MCF 10A (cell line): ENCODE data around the gene ABCD2. TPM values are rescaled to one million over a fixed set of nuclear protein-coding genes. Genes with fewer than 3 reads are reported as not detected.

ENCODE experiments used
- BruUV-seq: library from RNA; stranded (reverse); fragments of 400-500 nt; replicated peaks from 2 replicates; lab custom pipeline; 2021; lab: Mats Ljungman, UMichigan
- CTCF ChIA-PET: fragments of 300-600 bp; sonication (Branson Sonifier 250); formaldehyde crosslinking; extraction: SDS; loops from one replicate; lab custom pipeline; 2021; ENCODE audit warnings: antibody characterized with exemption, inconsistent platforms; lab: Yijun Ruan, JAX
- POLR2A ChIA-PET: fragments of 300-600, 350-650 bp; sonication (Branson Sonifier 250); formaldehyde crosslinking; extraction: SDS; loops from one replicate; lab custom pipeline; 2020; ENCODE audit warnings: antibody characterized with exemption, inconsistent platforms; lab: Yijun Ruan, JAX
- DNase-seq: peaks from one replicate; pipeline ENCODE4 v3.0.0-alpha.2; 2018; ENCODE audit not compliant: unreplicated experiment
- H3K27ac Mint-ChIP-seq: one replicate; pipeline ENCODE4 v1.8.0; 2022; ENCODE audit warnings: mild to moderate bottlenecking, low read depth, mixed read lengths; ENCODE audit not compliant: unreplicated experiment
- H3K27me3 Mint-ChIP-seq: one replicate; pipeline ENCODE4 v1.8.0; 2022; ENCODE audit warnings: mixed read lengths; ENCODE audit not compliant: insufficient read depth, unreplicated experiment
- H3K36me3 Mint-ChIP-seq: one replicate; pipeline ENCODE4 v1.8.0; 2022; ENCODE audit warnings: mild to moderate bottlenecking, moderate library complexity, mixed read lengths; ENCODE audit not compliant: insufficient read depth, unreplicated experiment
- H3K4me1 Mint-ChIP-seq: one replicate; pipeline ENCODE4 v1.8.0; 2022; ENCODE audit warnings: mixed read lengths; ENCODE audit not compliant: insufficient read depth, unreplicated experiment
- H3K4me3 Mint-ChIP-seq: one replicate; pipeline ENCODE4 v1.8.0; 2022; ENCODE audit warnings: mild to moderate bottlenecking, moderate library complexity, mixed read lengths; ENCODE audit not compliant: unreplicated experiment
- H3K9me3 Mint-ChIP-seq: one replicate; pipeline ENCODE4 v1.8.0; 2022; ENCODE audit warnings: mixed read lengths; ENCODE audit not compliant: unreplicated experiment
- CTCF ChIP-seq: fragments of 200-600 bp; IDR thresholded peaks from one replicate; pipeline ENCODE4 v1.8.0; 2022; ENCODE audit warnings: antibody characterized with exemption, mild to moderate bottlenecking; ENCODE audit not compliant: unreplicated experiment
- intact Hi-C: fragments of 100-400 bp; cut with micrococcal nuclease; formaldehyde crosslinking; loops from 2 replicates; pipeline ENCODE4 v1.14.1; 2022
- total RNA-seq: library from RNA; stranded (reverse); gene quantifications from 2 replicates; pipeline ENCODE4 v1.2.3, GENCODE V29; 2022

ABCD2 gene
- total RNA-seq, 1 experiment from 2014 or later = 0.42 TPM

- H3K27me3 Mint-ChIP-seq = no peaks in the 10 kb centered on the region
- POLR2A ChIA-PET = interaction anchor here (1.3 kb wide), 1 partner anchor 9 kb away, joined by 5 read pairs; no protein-coding TSS in a partner anchor
- CTCF ChIA-PET = interaction anchor here (1.3 kb wide), 1 partner anchor 9 kb away, joined by 3 read pairs; no protein-coding TSS in a partner anchor
- no peaks in the 10 kb centered on the region for H3K9me3 Mint-ChIP-seq
- no peak for TF ChIP-seq CTCF
- H3K36me3 Mint-ChIP-seq = no peaks in the 10 kb centered on the region
- intact Hi-C loops = no loop called here
- no peak for DNase-seq
- H3K27ac Mint-ChIP-seq = no peak overlapping the region
- peaks cover 4% of the 10 kb centered on the region for H3K4me1 Mint-ChIP-seq
- BruUV-seq = no TSS peak
- H3K4me3 Mint-ChIP-seq = no peak overlapping the region
Measured at GRCh38 chr12:39613525-39613924, 6.1 kb downstream of the ABCD2 start.

- ChIA-PET POLR2A (interaction anchor here (1.1 kb wide), 1 partner anchor 9 kb away, joined by 3 read pairs; no protein-coding TSS in a partner anchor), CTCF (interaction anchor here (0.6 to 1.3 kb wide), 3 partner anchors 8 to 247 kb away, joined by 3 to 4 read pairs (median 3); no protein-coding TSS in a partner anchor)
- BruUV-seq = no TSS peak
- Mint-ChIP-seq H3K4me1 (peaks cover 4% of the 10 kb centered on the region), H3K36me3 (no peaks in the 10 kb centered on the region), H3K9me3 (no peaks in the 10 kb centered on the region), H3K27me3 (no peaks in the 10 kb centered on the region), H3K4me3 (no peak overlapping the region), H3K27ac (no peak overlapping the region)
- intact Hi-C loops = no loop called here
- no peak for TF ChIP-seq CTCF
- no peak for DNase-seq
Measured at GRCh38 chr12:39612250-39612649, 7.4 kb downstream of the ABCD2 start.

- no TSS peak for BruUV-seq
Measured at GRCh38 chr12:39611818-39612217, 7.8 kb downstream of the ABCD2 start.

GRCh38 chr12:39610436-39611025 is 9.1 kb downstream of the ABCD2 start:
- peaks cover 17% of the 10 kb centered on the region for H3K4me1 Mint-ChIP-seq
- no peaks in the 10 kb centered on the region for H3K27me3 Mint-ChIP-seq
- no peak for TF ChIP-seq CTCF
- intact Hi-C loops = no loop called here
- H3K36me3 Mint-ChIP-seq = no peaks in the 10 kb centered on the region
- H3K9me3 Mint-ChIP-seq = no peaks in the 10 kb centered on the region
- no peak for DNase-seq
- POLR2A ChIA-PET = no interaction called here
- BruUV-seq = no TSS peak
- no peak overlapping the region for H3K27ac Mint-ChIP-seq
- CTCF ChIA-PET = interaction anchor here (0.6 to 0.7 kb wide), 2 partner anchors 9 to 24 kb away, joined by 5 to 7 read pairs; partner anchors contain the start of gene ABCD2
- H3K4me3 Mint-ChIP-seq = no peak overlapping the region

More at GRCh38 chr12:39611818-39612217, 7.8 kb downstream of the ABCD2 start:
- intact Hi-C loops = no loop called here
- Mint-ChIP-seq H3K4me1 (peaks cover 7% of the 10 kb centered on the region), H3K27me3 (no peaks in the 10 kb centered on the region), H3K36me3 (no peaks in the 10 kb centered on the region), H3K9me3 (no peaks in the 10 kb centered on the region), H3K27ac (no peak overlapping the region), H3K4me3 (no peak overlapping the region)
- ChIA-PET CTCF (no interaction called here), POLR2A (interaction anchor here (1.1 kb wide), 1 partner anchor 9 kb away, joined by 3 read pairs; no protein-coding TSS in a partner anchor)
- TF ChIP-seq CTCF = no peak
- no peak for DNase-seq
